GM15510 (cell line): ENCODE results near the gene C16orf74.

Experiments used
- POLR2A ChIP-seq: IDR thresholded peaks from 3 replicates; pipeline ENCODE4 v1.6.1; 2011; ENCODE audit warnings: borderline replicate concordance; ENCODE audit not compliant: insufficient read length; ENCODE audit errors: extremely low read depth

The C16orf74 gene

DNA sequence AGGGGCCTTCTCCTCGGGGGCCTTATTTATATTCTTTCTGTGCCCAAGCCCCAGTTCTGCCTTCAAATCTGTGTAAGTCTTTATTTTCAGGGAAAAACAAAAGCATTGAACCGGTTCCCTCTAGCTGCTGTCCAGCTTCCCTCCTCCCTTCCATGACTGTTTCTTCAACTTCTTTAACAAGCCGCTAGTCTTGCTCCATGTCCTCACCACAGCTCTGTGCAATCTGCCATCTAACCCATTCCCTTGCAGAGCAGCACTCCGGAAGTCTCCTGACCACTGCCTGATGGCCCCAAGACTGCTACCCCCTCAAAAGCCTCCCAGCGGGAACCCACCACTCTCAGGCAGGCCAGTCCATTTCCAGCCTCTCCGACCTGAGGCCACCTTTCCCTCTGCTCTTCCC, 31.6 kb upstream of the C16orf74 start:
- no peak for TF ChIP-seq POLR2A

DNA sequence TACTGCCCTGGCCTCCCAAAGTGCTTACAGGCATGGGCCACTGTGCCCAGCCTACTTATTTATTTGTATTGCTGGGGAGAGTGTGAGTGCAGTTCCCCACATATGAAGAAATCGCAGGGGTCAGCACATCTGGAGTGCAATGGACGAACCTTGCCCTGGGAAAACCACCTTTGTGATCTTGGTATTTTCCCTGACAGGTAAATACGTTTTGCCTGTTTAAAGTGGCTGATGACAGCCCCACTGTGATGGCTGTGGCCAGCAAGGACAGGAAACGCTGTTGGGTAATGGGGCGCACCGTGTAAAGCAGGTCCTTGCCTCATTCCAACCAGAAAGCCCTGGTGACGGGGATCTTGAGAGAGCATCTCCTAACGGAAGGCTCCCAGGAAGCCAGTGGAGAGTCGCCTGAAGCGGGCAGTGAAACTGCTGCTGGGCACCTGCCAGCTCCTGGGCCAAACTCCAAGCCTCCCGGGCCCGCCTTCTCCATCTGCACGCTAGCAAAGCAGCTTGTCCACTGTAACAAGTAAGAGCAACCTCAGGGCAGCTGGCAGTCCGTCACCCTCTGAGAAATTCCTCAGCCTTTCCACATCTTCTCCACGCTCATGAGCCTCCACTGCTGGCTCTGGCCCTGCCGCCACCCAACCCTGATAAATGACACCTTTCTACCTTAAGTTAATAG, 30.9 kb upstream of the C16orf74 start:
- no peak for TF ChIP-seq POLR2A

DNA sequence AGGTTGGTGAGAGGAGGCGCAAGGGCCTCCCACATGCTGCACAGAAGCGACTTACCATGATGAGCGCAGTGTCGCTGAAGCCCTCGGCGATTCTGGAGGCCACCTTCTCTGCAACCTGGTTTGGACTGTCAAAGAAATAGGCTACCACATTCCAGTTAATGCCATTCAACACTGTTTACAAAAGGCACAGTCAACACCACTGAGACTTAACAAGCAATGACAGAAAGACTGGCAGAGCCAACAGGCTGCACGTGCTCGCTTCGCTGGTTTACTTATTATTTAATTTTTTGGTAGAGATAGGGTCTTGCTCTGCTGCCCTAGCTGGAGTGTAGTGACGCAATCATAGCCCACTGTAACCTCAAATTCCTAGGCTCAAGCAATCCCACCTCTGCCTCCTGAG, 30.3 kb upstream of the C16orf74 start:
- TF ChIP-seq POLR2A: no peak

GRCh38 chr16:85780281-85780680, 29.4 kb upstream of the C16orf74 start:
- TF ChIP-seq POLR2A: no peak

GRCh38 chr16:85778873-85779272, 28.0 kb upstream of the C16orf74 start:
- TF ChIP-seq POLR2A: no peak

GRCh38 chr16:85777583-85778310, 26.9 kb upstream of the C16orf74 start:
- TF ChIP-seq POLR2A: no peak

GRCh38 chr16:85774811-85775210, 23.9 kb upstream of the C16orf74 start:
- no peak for TF ChIP-seq POLR2A

DNA sequence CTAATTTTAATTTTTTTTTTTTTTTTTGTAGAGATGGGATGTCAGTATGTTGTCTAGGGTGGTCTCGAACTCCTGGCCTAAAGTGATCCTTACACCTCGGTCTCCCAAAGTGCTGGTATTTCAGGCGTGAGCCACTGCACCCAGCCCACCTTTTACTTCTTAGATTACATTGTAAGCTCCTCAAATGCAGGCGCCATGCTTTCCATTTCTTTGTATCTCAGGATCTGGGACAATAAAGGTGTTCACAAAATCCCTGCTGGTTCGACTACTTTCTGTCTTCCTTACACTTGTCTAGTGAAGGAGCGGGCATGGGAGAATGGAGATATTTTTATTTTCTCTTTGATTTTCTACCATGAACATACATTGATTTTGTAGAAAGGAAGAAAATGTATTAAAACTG, 23.2 kb upstream of the C16orf74 start:
- no peak for TF ChIP-seq POLR2A

- no peak for TF ChIP-seq POLR2A
These were observed 22.1 kb upstream of the C16orf74 start for GRCh38 chr16:85773044-85773443.

DNA sequence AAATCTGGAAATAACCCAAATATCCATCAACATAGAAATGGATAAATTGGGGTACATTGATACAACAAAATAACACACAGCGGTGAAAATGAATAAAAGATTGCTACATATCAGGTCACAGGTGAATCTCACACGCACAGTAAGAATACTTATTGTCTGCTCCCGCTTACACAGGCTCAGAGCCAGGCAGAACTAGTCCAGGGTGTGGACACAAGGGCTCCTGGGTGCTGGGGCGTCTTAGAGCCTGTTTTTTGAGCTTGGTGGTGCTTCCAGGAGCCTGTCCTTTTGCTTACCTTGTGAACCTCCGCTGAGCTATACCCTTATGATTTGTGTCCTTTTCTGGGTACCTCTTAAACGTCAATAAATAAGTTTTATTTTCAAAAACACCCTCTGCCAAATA, 19.8 kb upstream of the C16orf74 start:
- no peak for TF ChIP-seq POLR2A

- TF ChIP-seq POLR2A: no peak
These were observed 17.3 kb upstream of the C16orf74 start for GRCh38 chr16:85768199-85768598.

DNA sequence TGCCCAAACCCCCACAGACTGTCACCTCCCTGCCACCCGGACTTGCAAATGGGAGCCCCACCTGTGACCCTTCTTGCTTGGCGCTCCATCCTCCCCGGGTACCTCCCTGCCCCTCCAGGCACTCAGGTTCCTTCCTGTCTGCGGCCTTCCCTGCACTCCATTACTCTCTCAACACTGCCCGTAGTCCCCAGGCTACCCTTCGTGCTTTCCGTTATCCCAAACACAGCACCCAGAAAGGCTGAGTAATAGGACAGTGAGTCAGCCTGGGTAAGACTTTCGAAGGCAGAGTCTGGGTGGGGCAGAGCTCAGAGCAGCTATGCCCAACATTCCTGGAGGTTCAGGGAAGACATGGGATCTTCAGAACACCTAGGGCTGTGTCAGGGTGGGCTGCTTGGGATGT, 16.6 kb upstream of the C16orf74 start:
- no peak for TF ChIP-seq POLR2A

DNA sequence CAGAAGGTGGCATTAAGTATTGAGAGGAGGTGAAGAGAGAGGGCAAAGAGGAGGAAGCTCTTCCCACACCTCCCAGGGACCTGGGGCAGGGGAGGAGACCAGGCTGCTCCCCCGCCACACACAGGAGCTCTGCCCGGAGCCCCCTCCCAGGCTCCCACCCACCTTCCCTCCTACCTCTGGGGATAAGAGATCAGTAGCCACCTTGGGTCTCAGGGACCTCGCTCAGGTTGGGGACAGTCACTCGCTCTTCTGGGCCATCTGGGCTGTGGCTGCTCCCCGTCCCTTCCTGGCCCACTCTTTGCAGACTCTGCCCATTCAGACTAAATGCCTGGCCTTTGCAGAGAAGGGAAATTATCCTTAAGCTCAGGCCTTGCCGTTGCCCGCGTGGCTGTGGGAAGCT, 14.9 kb upstream of the C16orf74 start:
- no peak for TF ChIP-seq POLR2A

GRCh38 chr16:85765211-85765610, 14.3 kb upstream of the C16orf74 start:
- TF ChIP-seq POLR2A: no peak

- no peak for TF ChIP-seq POLR2A
These were observed 12.7 kb upstream of the C16orf74 start for GRCh38 chr16:85763616-85764015.

- no peak for TF ChIP-seq POLR2A
These were observed 12.1 kb upstream of the C16orf74 start for GRCh38 chr16:85762970-85763369.
